IMR-90 (cell line): ENCODE data around the gene ARHGEF37. TPM values are rescaled to one million over a fixed set of nuclear protein-coding genes. Genes with fewer than 3 reads are reported as not detected.

Experiments
- ATAC-seq: fragments of 200-7000 bp; cut with Tn5 transposase; 2 replicates; pipeline ENCODE4 v1.9.1; 2020; ENCODE audit warnings: low read depth, mild to moderate bottlenecking, moderate library complexity
- BruUV-seq: library from RNA; stranded (reverse); fragments of 400-500 nt; replicated peaks from 2 replicates; lab custom pipeline; 2021; lab: Mats Ljungman, UMichigan
- CTCF ChIA-PET: fragments of 300-600 bp; formaldehyde crosslinking; extraction: SDS; loops from one replicate; lab custom pipeline; 2021; ENCODE audit warnings: antibody characterized with exemption; lab: Yijun Ruan, JAX
- POLR2A ChIA-PET: fragments of 300-600 bp; sonication (Branson Sonifier 250); formaldehyde crosslinking; loops from one replicate; lab custom pipeline; 2022; ENCODE audit warnings: antibody characterized with exemption; ENCODE audit not compliant: unreplicated experiment; lab: Charles Lee
- DNase-seq: peaks from one replicate; pipeline ENCODE4 v3.0.0; 2013
- H2AFZ ChIP-seq: replicated peaks from 2 replicates; pipeline ENCODE3; 2013; ENCODE audit warnings: low read length, mild to moderate bottlenecking; ENCODE audit not compliant: poor library complexity
- H2AK5ac ChIP-seq: 2 replicates; pipeline ENCODE4 v1.6.1; 2013; ENCODE audit warnings: low read depth, low read length, inconsistent platforms
- H2AK9ac ChIP-seq: replicated peaks from 2 replicates; pipeline ENCODE3; 2013; ENCODE audit warnings: mild to moderate bottlenecking, low read depth, low read length, moderate library complexity; ENCODE audit not compliant: poor library complexity
- H2BK120ac ChIP-seq: 2 replicates; pipeline ENCODE4 v1.6.1; 2013; ENCODE audit warnings: low read depth, low read length, inconsistent platforms
- H2BK15ac ChIP-seq: 3 replicates; pipeline ENCODE4 v1.6.1; 2013; ENCODE audit warnings: low read depth, low read length, inconsistent platforms
- H2BK20ac ChIP-seq: 2 replicates; pipeline ENCODE4 v1.6.1; 2013; ENCODE audit warnings: low read depth, mild to moderate bottlenecking, inconsistent platforms, low read length, moderate library complexity
- H2BK5ac ChIP-seq: 2 replicates; pipeline ENCODE4 v1.6.1; 2013; ENCODE audit warnings: mild to moderate bottlenecking, low read depth, low read length, inconsistent platforms; ENCODE audit not compliant: poor library complexity, severe bottlenecking
- H3K14ac ChIP-seq: replicated peaks from 2 replicates; pipeline ENCODE4 v1.6.1; 2013; ENCODE audit warnings: low read depth, low read length, inconsistent platforms
- H3K18ac ChIP-seq: 2 replicates; pipeline ENCODE4 v1.6.1; 2013; ENCODE audit warnings: low read depth, low read length, control low read depth
- H3K23ac ChIP-seq: 2 replicates; pipeline ENCODE4 v1.6.1; 2013; ENCODE audit warnings: low read depth, low read length, inconsistent platforms
- H3K27ac ChIP-seq: 2 replicates; pipeline ENCODE4 v1.5.1; 2013; ENCODE audit warnings: mild to moderate bottlenecking, control low read depth, low read length; ENCODE audit not compliant: insufficient read depth
- H3K27me3 ChIP-seq: 2 replicates; pipeline ENCODE4 v1.6.1; 2013; ENCODE audit warnings: low read length; ENCODE audit not compliant: control insufficient read depth, insufficient read depth
- H3K36me3 ChIP-seq: 2 replicates; pipeline ENCODE4 v1.6.1; 2013; ENCODE audit warnings: low read length, mixed read lengths; ENCODE audit not compliant: control insufficient read depth, insufficient read depth
- H3K4ac ChIP-seq: 2 replicates; pipeline ENCODE4 v1.6.1; 2013; ENCODE audit warnings: low read depth, low read length, inconsistent platforms
- H3K4me1 ChIP-seq: 2 replicates; pipeline ENCODE4 v1.6.1; 2013; ENCODE audit warnings: low read length, mixed read lengths; ENCODE audit not compliant: control insufficient read depth, insufficient read depth
- H3K4me2 ChIP-seq: 2 replicates; pipeline ENCODE4 v1.6.1; 2013; ENCODE audit warnings: low read depth, mild to moderate bottlenecking, control low read depth, low read length, moderate library complexity
- H3K4me3 ChIP-seq: 2 replicates; pipeline ENCODE4 v1.5.1; 2013; ENCODE audit warnings: low read depth, mild to moderate bottlenecking, control low read depth, low read length, moderate library complexity; ENCODE audit not compliant: insufficient read depth
- H3K56ac ChIP-seq: 2 replicates; pipeline ENCODE4 v1.6.1; 2013; ENCODE audit warnings: low read length, inconsistent platforms; ENCODE audit not compliant: insufficient read depth; ENCODE audit errors: extremely low read depth
- H3K79me1 ChIP-seq, 2 experiments: 2 replicates each; pipeline ENCODE4 v1.6.1; 2013; ENCODE audit warnings: low read length in 2 of 2, inconsistent platforms in 1 of 2, low read depth in 1 of 2
- H3K9ac ChIP-seq: 2 replicates; pipeline ENCODE4 v1.6.1; 2013; ENCODE audit warnings: low read depth, low read length, control low read depth
- H3K9me1 ChIP-seq: 2 replicates; pipeline ENCODE4 v1.6.1; 2013; ENCODE audit warnings: low read length, inconsistent platforms; ENCODE audit not compliant: insufficient read depth
- H3K9me3 ChIP-seq: 2 replicates; pipeline ENCODE4 v1.6.1; 2013; ENCODE audit warnings: low read length; ENCODE audit not compliant: control insufficient read depth, insufficient read depth
- H4K20me1 ChIP-seq: 2 replicates; pipeline ENCODE4 v1.6.1; 2013; ENCODE audit warnings: low read length, inconsistent platforms; ENCODE audit not compliant: insufficient read depth
- H4K5ac ChIP-seq: 2 replicates; pipeline ENCODE4 v1.6.1; 2013; ENCODE audit warnings: mild to moderate bottlenecking, low read depth, low read length, control low read depth
- H4K8ac ChIP-seq, 2 experiments: 2 replicates each; pipeline ENCODE4 v1.6.1; 2013; ENCODE audit warnings: low read depth in 2 of 2, low read length in 2 of 2, control low read depth in 1 of 2, inconsistent platforms in 1 of 2
- H4K91ac ChIP-seq: 2 replicates; pipeline ENCODE4 v1.6.1; 2013; ENCODE audit warnings: low read depth, low read length, inconsistent platforms; ENCODE audit not compliant: insufficient read depth
- MAFK ChIP-seq: IDR thresholded peaks from 2 replicates; pipeline ENCODE4 v1.6.1; 2012; ENCODE audit warnings: low read depth, low read length, improper control_type of control experiment
- RFX5 ChIP-seq: IDR thresholded peaks from 2 replicates; pipeline ENCODE4 v1.8.0; 2012; ENCODE audit warnings: low read depth, mild to moderate bottlenecking, low read length, moderate library complexity
- WGBS, 2 experiments: methylation state at CpG; one replicate each; pipeline versions ENCODE4 v1.1.5 to v1.1.7; 2013; ENCODE audit warnings: missing lambda C conversion rate in 2 of 2; ENCODE audit not compliant: insufficient read length in 1 of 2; ENCODE audit errors: extremely low coverage in 2 of 2; 5-methylcytosine and 5-hydroxymethylcytosine counted together
- dilution Hi-C: fragments of 300-500 bp; cut with HindIII; formaldehyde crosslinking; loops from one replicate; pipeline ENCODE4 v1.14.3; 2018; ENCODE audit warnings: low sequenced_read_pairs; ENCODE audit not compliant: unreplicated experiment
- in situ Hi-C: fragments of 300-500 bp; cut with MboI; formaldehyde crosslinking; loops from 3 replicates; pipeline ENCODE4 v1.14.3; 2019; ENCODE audit warnings: low sequenced_read_pairs, inconsistent platforms, mixed read lengths
- intact Hi-C: fragments of 100-400 bp; cut with micrococcal nuclease; formaldehyde crosslinking; loops from 2 replicates; pipeline ENCODE4 v1.10.0; 2022
- polyA plus RNA-seq, 3 experiments: library from polyadenylated mRNA; depleted of rRNA; stranded (reverse); fragments of >200 nt; gene quantifications; 2 replicates each; pipeline ENCODE4 v1.2.3, GENCODE V29; 2012; ENCODE audit warnings: low replicate concordance in 1 of 3
- total RNA-seq: library from RNA; depleted of rRNA; stranded (reverse); fragments of >200 nt; gene quantifications from 2 replicates; pipeline ENCODE4 v1.2.3, GENCODE V29; 2012

Gene ARHGEF37
- total and polyA plus RNA-seq, 2 of the 4 experiments (the other 2 are of a cell fraction) = 0.39 to 0.54 TPM

GRCh38 chr5:149578896-149579295, 2.4 kb upstream of the ARHGEF37 start:
- Histone ChIP-seq H3K9me1 (peaks cover 4% of the 10 kb centered on the region), H4K20me1 (no peaks in the 10 kb centered on the region), H2BK5ac (no peak overlapping the region), H2BK15ac (no peak overlapping the region), H3K23ac (no peak overlapping the region), H3K18ac (no peak overlapping the region), H2BK20ac (no peak overlapping the region), H3K4ac (no peak overlapping the region), H4K5ac (no peak overlapping the region), H2BK120ac (no peak overlapping the region), H3K27me3 (no peaks in the 10 kb centered on the region), H4K8ac (no peak overlapping the region), H3K14ac (no peak overlapping the region), H3K4me1 (peaks cover 8% of the 10 kb centered on the region), H3K36me3 (no peaks in the 10 kb centered on the region), H3K9me3 (no peaks in the 10 kb centered on the region), H2AK5ac (no peak overlapping the region), H2AFZ (no peak overlapping the region), H3K9ac (no peak overlapping the region), H3K27ac (no peak overlapping the region), H3K4me2 (no peak overlapping the region), H3K4me3 (no peak overlapping the region), H3K56ac (no peak overlapping the region), H2AK9ac (no peak overlapping the region), H4K91ac (no peak overlapping the region), H3K79me1 (no peaks in the 10 kb centered on the region; a peak in 1 of 4 replicates)
- in situ Hi-C loops = no loop called here
- TF ChIP-seq RFX5 (no peak), MAFK (no peak)
- CTCF ChIA-PET = interaction anchor here (0.6 kb wide), 1 partner anchor 37 kb away, joined by 6 read pairs; no protein-coding TSS in a partner anchor
- POLR2A ChIA-PET = no interaction called here
- DNase-seq (no peak), ATAC-seq (no peak)
- intact Hi-C loops = no loop called here
- dilution Hi-C loops = no loop called here
- no TSS peak for BruUV-seq
- WGBS, 2 experiments = 71% methylated on average over 4 of the region's 5 CpGs; no CpG with 5 or more reads in 1 of the 2 experiments
